EH (cell line): ENCODE measurements around the gene WDTC1.
A peak's percentile ranks its signal among the peaks of the same experiment; 100 is the strongest.
"Not testable (repeated sequence)": the region's sequence is repeated elsewhere in the genome, so short reads cannot be mapped to it uniquely, and the experiment has no call there.

Experiments used
- DNase-seq: peaks from one replicate; pipeline ENCODE4 v3.0.0-alpha.2; 2015; ENCODE audit warnings: low read depth

WDTC1 gene, protein sequence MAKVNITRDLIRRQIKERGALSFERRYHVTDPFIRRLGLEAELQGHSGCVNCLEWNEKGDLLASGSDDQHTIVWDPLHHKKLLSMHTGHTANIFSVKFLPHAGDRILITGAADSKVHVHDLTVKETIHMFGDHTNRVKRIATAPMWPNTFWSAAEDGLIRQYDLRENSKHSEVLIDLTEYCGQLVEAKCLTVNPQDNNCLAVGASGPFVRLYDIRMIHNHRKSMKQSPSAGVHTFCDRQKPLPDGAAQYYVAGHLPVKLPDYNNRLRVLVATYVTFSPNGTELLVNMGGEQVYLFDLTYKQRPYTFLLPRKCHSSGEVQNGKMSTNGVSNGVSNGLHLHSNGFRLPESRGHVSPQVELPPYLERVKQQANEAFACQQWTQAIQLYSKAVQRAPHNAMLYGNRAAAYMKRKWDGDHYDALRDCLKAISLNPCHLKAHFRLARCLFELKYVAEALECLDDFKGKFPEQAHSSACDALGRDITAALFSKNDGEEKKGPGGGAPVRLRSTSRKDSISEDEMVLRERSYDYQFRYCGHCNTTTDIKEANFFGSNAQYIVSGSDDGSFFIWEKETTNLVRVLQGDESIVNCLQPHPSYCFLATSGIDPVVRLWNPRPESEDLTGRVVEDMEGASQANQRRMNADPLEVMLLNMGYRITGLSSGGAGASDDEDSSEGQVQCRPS

GRCh38 chr1:27234049-27234882, at the start of gene WDTC1:
Gene WDTC1 (plus strand): TSS chr1:27234632. CDS start chr1:27261055, 26,423 bp downstream.
- peak; percentile 98 for DNase-seq

DNA sequence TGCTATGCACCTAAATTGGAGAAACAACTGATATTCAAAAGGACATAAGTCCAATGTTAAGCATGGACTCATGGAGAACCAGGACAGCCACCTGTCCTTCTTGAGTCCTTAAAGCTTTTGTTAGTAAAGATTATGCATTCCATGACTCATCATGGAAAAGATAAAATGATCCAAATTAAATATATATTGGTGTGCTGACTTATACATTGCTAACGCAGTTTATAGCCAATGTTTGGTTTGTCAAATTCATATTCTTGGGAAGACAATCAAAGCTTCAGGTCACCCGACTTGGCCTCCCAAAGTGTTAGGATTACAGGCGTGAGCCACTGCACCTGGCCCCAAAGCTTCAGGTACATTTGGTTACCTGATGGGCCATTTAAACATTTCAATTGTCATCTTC, 49.8 kb upstream of the WDTC1 start:
- not testable (repeated sequence) for DNase-seq

- no peak for DNase-seq
These were observed 42.3 kb upstream of the WDTC1 start for GRCh38 chr1:27192039-27192529.

GRCh38 chr1:27193194-27193593, 41.2 kb upstream of the WDTC1 start:
- DNase-seq, result no peak

DNA sequence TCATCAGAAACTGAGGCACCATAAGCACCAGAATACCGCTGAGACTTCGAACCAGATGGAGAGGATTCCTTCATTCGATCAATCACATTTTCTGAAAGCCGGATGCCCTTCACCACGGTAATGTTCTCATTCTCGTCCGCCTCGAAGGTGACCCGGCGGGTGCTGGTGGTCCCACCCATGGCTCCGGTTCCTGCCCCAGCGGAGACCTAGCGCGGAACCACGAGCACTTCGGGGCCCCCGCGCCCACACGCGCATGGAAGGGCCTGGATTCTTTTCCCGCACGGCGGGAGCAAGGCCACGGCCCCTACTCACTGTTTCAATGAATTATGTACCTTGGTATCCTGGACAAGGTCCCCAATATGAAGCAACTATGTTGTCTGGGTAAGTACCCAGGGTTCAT, 33.1 kb upstream of the WDTC1 start:
- no peak for DNase-seq

DNA sequence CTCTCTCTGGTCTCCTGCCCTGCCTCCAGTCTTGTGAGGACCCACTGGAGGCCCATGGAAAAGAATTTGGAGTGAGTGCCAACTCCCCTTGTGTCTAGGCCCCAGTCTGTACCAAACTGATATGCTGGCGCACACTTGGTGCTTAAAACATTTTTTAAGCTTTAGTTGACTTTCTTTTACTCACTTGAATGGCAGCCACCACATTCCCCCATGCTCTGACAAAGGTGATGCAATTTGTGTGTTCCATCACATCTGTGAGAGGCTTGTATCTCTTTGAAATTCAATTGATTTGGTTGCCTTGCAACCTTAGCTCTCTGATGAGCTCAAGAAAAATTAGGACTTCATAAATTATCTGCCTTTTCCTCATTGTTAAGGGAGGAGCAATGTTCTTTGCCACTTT, 30.5 kb upstream of the WDTC1 start:
- DNase-seq, result peak; percentile 54

GRCh38 chr1:27207238-27207637, 27.2 kb upstream of the WDTC1 start:
- not testable (repeated sequence) for DNase-seq

GRCh38 chr1:27208143-27208850, 26.1 kb upstream of the WDTC1 start:
- DNase-seq, result peak; percentile 55

GRCh38 chr1:27216466-27216865, 18.0 kb upstream of the WDTC1 start:
- DNase-seq, result no peak

DNA sequence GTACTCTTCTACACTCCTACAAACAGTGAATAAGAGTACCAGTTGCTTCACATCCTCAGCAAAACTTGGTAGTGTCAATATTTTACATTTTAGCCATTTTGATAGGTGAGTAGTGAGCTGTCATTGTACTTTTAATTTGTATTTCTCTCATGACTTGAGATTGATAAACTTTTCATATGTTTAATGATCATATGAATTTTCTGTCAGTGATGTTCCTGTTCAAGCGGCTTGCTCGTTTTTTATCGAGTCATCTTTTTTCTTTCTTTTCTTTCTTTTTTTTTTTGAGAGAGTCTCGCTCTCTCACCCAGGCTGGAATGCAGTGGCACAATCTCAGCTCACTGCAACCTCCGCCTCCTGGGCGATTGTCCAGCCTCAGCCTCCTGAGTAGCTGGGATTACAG, 17.0 kb upstream of the WDTC1 start:
- no peak for DNase-seq

DNA sequence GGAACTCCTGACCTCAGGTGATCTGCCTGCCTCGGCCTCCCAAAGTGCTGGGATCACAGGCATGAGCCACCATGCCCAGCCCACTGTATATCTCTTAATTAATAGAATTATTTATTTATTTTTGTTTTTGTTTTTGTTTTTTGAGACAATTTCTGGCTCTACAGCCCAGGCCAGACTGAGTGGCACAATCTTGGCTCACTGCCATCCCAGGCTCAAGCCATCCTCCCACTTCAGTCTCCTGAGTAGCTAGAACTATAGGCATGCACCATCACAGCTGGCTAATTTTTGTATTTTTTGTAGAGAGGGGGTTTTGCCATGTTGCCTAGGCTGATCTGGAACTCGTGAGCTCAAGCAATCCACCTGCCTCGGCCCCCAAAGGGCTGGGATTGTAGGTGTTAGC, 15.7 kb upstream of the WDTC1 start:
- DNase-seq, result no peak

- DNase-seq, result no peak
These were observed 14.3 kb upstream of the WDTC1 start for GRCh38 chr1:27220096-27220495.

GRCh38 chr1:27220702-27221497, 13.5 kb upstream of the WDTC1 start:
- DNase-seq, result not testable (repeated sequence)

DNA sequence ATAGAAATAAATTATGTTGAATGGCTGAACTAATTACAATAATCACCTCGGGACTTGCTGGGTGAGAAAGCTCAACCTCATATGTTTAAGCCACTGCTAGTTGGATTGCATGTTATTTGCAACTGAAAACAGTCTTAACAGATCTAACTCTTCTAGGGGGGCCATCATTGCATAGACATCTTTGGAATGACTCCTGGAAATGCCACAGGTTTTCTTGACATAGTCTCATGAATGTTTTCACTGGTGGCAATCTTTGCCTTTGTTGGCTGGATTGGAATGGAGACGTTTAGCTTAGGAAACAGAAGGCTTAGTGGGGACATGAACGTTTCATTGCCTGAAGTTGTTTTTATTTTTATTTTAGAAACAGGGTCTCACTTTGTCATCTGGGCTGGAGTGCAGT, 8.8 kb upstream of the WDTC1 start:
- DNase-seq, result peak; percentile 40

- no peak for DNase-seq
These were observed 6.7 kb upstream of the WDTC1 start for GRCh38 chr1:27227765-27228164.

DNA sequence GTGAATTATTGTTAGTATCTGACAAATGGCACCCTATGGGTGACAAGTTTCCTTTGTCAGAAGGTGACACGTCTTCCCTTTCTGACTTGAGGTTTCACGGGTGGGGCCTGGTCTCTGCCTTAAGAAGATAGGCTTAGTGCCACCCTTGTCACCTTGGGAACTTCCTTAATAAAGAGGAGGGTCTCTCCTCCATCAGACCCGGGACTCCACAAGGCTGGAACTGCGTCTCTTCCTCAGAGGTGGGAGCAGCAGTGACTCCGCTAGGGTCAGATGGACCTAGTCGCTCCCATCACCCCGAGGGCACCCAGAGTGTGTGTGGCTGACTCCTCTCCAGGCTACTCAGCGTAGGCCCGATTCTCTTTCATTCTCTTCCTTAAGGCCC, 774 bp upstream of the WDTC1 start:
- no peak for DNase-seq

- DNase-seq, result peak; percentile 40
These were observed 1.4 kb downstream of the WDTC1 start for GRCh38 chr1:27235827-27236226.

- DNase-seq, result no peak
These were observed 2.7 kb downstream of the WDTC1 start for GRCh38 chr1:27237112-27237511.

DNA sequence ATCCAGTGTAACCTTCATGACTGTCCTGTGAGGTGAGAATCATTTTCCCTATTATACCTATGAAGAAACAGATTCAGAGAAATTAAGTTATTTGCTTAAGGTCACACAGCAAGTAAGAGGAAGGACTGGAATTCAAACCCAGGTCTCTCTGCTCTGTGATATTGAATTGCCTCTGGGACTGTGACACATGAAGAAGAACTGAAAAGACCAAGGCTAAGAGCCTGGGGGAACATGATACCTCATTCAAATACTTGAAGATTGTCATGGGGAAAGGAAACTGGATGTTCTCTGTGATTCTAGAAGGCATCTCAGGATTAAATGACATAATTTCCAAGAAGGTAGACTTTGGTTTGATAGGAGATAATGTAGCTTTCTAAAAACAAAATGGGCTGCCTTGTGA, 3.6 kb downstream of the WDTC1 start:
- no peak for DNase-seq

DNA sequence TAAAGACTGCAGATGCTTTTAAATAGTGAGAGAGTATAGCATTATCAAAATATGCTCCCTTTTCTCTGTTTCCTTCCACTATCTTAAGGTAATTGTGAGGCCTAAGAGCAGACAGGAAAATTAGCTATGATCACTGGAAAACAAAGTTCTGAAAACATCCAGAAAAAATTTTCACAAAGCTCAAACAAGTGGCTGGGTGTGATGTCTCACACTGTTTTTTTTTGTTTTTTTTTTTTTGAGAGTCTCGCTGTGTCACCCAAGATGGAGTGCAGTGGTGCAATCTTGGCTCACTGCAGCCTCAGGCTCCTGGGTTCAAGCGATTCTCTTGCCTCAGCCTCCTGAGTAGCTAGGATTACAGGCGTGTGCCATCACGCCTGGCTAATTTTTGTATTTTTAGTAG, 7.2 kb downstream of the WDTC1 start:
- no peak for DNase-seq

GRCh38 chr1:27243665-27244064, 9.2 kb downstream of the WDTC1 start:
- not testable (repeated sequence) for DNase-seq
